ENCODE measurements around the gene ZNF496. TPM values are rescaled to one million over a fixed set of nuclear protein-coding genes. Genes with fewer than 3 reads are reported as not detected.

Gene ZNF496
- total RNA-seq, 2 experiments from 2014 or later: 21.7 to 36.4 TPM

- TF ChIP-seq CTCF (conservative IDR thresholded peaks at IDR 0.05; ENCODE audit: low read length): no peak
- H3K9me3 ChIP-seq (ENCODE audit: low read length): no peaks in the 10 kb centered on the region
- no peaks in the 10 kb centered on the region for H4K20me1 ChIP-seq (ENCODE audit: insufficient read depth, low read length)
- no peaks in the 10 kb centered on the region for H3K79me2 ChIP-seq (ENCODE audit: insufficient read depth, low read depth, low read length)
- ChIA-PET CTCF (ENCODE audit: unreplicated experiment) (no interaction called here), POLR2A (interaction anchor here (0.7 kb wide), 2 partner anchors 157 to 404 kb away, joined by 3 read pairs; no protein-coding TSS in a partner anchor)
- peaks cover 13% of the 10 kb centered on the region for H3K4me1 ChIP-seq (ENCODE audit: insufficient read depth, low read length, poor library complexity, severe bottlenecking)
- peaks cover 82% of the 10 kb centered on the region for H3K36me3 ChIP-seq (ENCODE audit: insufficient read depth, low read length)
- intact Hi-C loops (cut with micrococcal nuclease; ENCODE audit: unreplicated experiment): no loop called here
- no peak overlapping the region for H3K27ac ChIP-seq (ENCODE audit: low read depth, low read length, poor library complexity, severe bottlenecking)
- no peak overlapping the region for H2AFZ ChIP-seq (ENCODE audit: low read length)
- no peak overlapping the region for H3K4me3 ChIP-seq (ENCODE audit: low read depth, low read length, poor library complexity, severe bottlenecking)
- no TSS peak for BruUV-seq (replicated peaks)
- H3K4me2 ChIP-seq (ENCODE audit: low read length): no peak overlapping the region
- no peaks in the 10 kb centered on the region for H3K9me2 ChIP-seq (ENCODE audit: insufficient read depth, low read length)
- no peak for DNase-seq (ENCODE audit: low spot score)
Measured at GRCh38 chr1:247322849-247323586, 8.6 kb downstream of the ZNF496 start.

GRCh38 chr1:247322442-247322841 is 9.2 kb downstream of the ZNF496 start:
- no peaks in the 10 kb centered on the region for H3K79me2 ChIP-seq (ENCODE audit: insufficient read depth, low read depth, low read length)
- peaks cover 19% of the 10 kb centered on the region for H3K4me1 ChIP-seq (ENCODE audit: insufficient read depth, low read length, poor library complexity, severe bottlenecking)
- CTCF ChIA-PET (ENCODE audit: unreplicated experiment): no interaction called here
- no peaks in the 10 kb centered on the region for H4K20me1 ChIP-seq (ENCODE audit: insufficient read depth, low read length)
- no peak overlapping the region for H3K4me3 ChIP-seq (ENCODE audit: low read depth, low read length, poor library complexity, severe bottlenecking)
- DNase-seq (ENCODE audit: low spot score): no peak
- no peaks in the 10 kb centered on the region for H3K9me2 ChIP-seq (ENCODE audit: insufficient read depth, low read length)
- H3K27ac ChIP-seq (ENCODE audit: low read depth, low read length, poor library complexity, severe bottlenecking): no peak overlapping the region
- H3K36me3 ChIP-seq (ENCODE audit: insufficient read depth, low read length): peaks cover 76% of the 10 kb centered on the region
- no peak overlapping the region for H2AFZ ChIP-seq (ENCODE audit: low read length)
- TF ChIP-seq EZH2phosphoT487 (IDR thresholded peaks at IDR 0.05; ENCODE audit: borderline replicate concordance, low read depth, low read length) (no peak), CTCF (conservative IDR thresholded peaks at IDR 0.05; ENCODE audit: low read length) (no peak)
- no peaks in the 10 kb centered on the region for H3K9me3 ChIP-seq (ENCODE audit: low read length)
- POLR2A ChIA-PET: no interaction called here
- BruUV-seq (replicated peaks): no TSS peak
- intact Hi-C loops (cut with micrococcal nuclease; ENCODE audit: unreplicated experiment): no loop called here
- H3K4me2 ChIP-seq (ENCODE audit: low read length): no peak overlapping the region

- ChIA-PET POLR2A (interaction anchor here (0.5 to 0.7 kb wide), 3 partner anchors 9 to 1554 kb away, joined by 3 to 4 read pairs (median 4); no protein-coding TSS in a partner anchor), CTCF (ENCODE audit: unreplicated experiment) (no interaction called here)
- intact Hi-C loops (cut with micrococcal nuclease; ENCODE audit: unreplicated experiment): no loop called here
- H3K27ac ChIP-seq (ENCODE audit: low read depth, low read length, poor library complexity, severe bottlenecking): peak overlapping the region; percentile 42
- no peak overlapping the region for H2AFZ ChIP-seq (ENCODE audit: low read length)
- peaks cover 66% of the 10 kb centered on the region for H3K36me3 ChIP-seq (ENCODE audit: insufficient read depth, low read length)
- H3K4me2 ChIP-seq (ENCODE audit: low read length): peak overlapping the region; percentile 32
- peaks cover 21% of the 10 kb centered on the region for H3K4me1 ChIP-seq (ENCODE audit: insufficient read depth, low read length, poor library complexity, severe bottlenecking)
- H3K9me3 ChIP-seq (ENCODE audit: low read length): no peaks in the 10 kb centered on the region
- no peak for TF ChIP-seq CTCF (conservative IDR thresholded peaks at IDR 0.05; ENCODE audit: low read length)
- no peak for TF ChIP-seq EZH2phosphoT487 (IDR thresholded peaks at IDR 0.05; ENCODE audit: borderline replicate concordance, low read depth, low read length)
- H3K79me2 ChIP-seq (ENCODE audit: insufficient read depth, low read depth, low read length): no peaks in the 10 kb centered on the region
- no peak overlapping the region for H3K4me3 ChIP-seq (ENCODE audit: low read depth, low read length, poor library complexity, severe bottlenecking)
- no peaks in the 10 kb centered on the region for H4K20me1 ChIP-seq (ENCODE audit: insufficient read depth, low read length)
- no peak for DNase-seq (ENCODE audit: low spot score)
- no TSS peak for BruUV-seq (replicated peaks)
- H3K9me2 ChIP-seq (ENCODE audit: insufficient read depth, low read length): no peaks in the 10 kb centered on the region
Measured at GRCh38 chr1:247317702-247318101, 14.0 kb downstream of the ZNF496 start.
